ENCODE data around the gene ARHGAP10.

Gene ARHGAP10

DNA sequence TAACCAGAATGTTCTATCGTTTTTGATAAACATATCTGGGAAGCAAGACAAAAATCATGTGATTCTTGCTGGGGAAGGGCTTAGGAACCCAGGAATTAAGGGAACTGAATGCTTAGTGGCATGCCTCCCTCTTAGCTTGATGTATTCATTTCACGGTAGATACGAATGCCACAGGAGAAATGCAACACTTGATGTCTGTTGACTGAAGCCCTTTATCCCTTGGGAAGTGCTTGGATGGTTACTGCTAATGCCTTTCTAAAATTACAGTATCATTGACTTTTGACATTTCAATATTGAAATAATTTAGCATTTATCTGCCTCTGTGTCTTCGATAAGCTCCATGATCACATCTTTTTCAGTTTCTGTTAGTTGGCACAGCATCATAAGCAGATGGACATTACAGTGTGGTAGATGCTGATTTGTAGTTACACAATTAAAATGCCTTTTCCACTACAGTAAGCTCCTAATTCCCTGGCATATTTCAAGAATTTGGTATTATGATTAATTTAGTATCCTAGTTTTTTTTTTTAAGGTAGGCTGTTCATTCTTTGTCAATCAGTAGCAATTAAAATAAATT is 226.7 kb downstream of the ARHGAP10 start:
- TF ChIP-seq, protein P1, sequence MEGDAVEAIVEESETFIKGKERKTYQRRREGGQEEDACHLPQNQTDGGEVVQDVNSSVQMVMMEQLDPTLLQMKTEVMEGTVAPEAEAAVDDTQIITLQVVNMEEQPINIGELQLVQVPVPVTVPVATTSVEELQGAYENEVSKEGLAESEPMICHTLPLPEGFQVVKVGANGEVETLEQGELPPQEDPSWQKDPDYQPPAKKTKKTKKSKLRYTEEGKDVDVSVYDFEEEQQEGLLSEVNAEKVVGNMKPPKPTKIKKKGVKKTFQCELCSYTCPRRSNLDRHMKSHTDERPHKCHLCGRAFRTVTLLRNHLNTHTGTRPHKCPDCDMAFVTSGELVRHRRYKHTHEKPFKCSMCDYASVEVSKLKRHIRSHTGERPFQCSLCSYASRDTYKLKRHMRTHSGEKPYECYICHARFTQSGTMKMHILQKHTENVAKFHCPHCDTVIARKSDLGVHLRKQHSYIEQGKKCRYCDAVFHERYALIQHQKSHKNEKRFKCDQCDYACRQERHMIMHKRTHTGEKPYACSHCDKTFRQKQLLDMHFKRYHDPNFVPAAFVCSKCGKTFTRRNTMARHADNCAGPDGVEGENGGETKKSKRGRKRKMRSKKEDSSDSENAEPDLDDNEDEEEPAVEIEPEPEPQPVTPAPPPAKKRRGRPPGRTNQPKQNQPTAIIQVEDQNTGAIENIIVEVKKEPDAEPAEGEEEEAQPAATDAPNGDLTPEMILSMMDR (IDR thresholded peaks at IDR 0.05; ENCODE audit: low read depth, low read length, missing control alignments) = no peak
- no peak for DNase-seq (ENCODE audit: extremely low read depth, low read depth)
- H3K4me3 ChIP-seq (replicated peaks; ENCODE audit: low read depth, low read length) = no peak overlapping the region

DNA sequence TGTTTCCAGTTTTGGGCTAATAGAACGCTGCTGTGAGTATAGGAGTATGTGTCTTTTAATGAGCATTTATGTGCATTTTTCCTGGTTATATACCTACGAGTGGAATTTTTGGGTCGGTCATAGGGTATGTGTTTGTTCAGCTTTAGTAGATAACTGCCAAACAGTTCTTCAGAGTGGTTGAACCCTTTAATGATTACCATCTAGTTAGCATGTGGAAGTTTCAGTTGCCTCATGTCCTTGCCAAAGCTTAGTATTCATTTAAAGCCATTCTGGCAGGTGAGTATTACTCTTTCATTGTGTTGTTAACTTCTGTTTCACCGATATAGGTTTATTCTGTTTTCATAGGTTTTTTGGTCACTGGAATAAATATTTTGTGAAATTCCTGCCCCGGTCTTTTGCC is 229.1 kb downstream of the ARHGAP10 start:
- TF ChIP-seq, protein P1 (IDR thresholded peaks at IDR 0.05; ENCODE audit: low read depth, low read length, missing control alignments) = no peak
- no peak for DNase-seq (ENCODE audit: extremely low read depth, low read depth)
- no peak overlapping the region for H3K4me3 ChIP-seq (replicated peaks; ENCODE audit: low read depth, low read length)

DNA sequence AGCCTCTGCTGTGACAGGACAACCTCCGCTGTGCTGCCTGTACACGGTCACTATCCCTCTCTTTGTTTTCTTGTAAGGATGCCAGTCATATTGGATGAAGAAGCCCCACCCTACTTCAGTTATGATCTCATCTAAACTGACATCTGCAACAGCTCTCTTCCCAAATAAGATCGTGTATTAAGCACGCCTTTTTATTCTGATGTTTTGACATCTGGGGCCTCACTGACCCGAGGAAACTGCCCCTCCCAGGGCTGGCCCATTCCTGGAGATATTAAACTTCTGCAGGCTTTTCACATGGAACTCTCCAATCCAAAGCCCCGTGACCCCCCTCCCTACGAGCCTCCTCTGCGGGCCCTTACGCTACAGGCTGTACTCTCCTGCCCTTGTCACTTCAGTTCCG is 232.0 kb downstream of the ARHGAP10 start:
- no peak for DNase-seq (ENCODE audit: extremely low read depth, low read depth)
- TF ChIP-seq, protein P1 (IDR thresholded peaks at IDR 0.05; ENCODE audit: low read depth, low read length, missing control alignments) = no peak
- no peak overlapping the region for H3K4me3 ChIP-seq (replicated peaks; ENCODE audit: low read depth, low read length)

DNA sequence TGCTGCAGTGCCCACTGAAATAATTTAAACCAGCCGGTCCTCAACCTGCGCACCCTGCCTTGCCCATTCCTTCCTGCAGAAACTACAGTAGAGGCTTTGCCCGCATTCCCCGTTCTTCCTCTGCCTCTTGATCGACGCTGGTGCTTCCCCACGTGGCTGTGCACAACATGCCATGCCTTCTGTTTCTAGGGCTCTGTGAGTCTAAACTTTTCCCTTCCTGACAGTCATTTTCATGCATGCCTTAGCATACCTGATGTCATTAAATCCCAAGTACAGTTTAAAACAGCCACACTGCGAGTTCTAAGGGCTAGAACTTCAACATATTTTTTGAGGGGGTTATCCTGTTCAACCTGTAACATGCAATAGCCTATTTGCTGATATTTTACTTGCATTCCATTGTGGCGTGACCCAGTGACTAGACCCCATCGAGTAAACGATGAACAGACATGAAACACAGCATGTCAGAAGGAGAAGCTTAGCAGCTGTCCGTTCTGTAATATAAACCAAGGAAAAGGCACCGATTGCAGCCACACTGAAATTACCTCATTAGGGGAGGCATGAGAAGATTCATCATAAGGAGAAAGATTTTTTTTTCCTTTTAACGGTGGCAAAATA is 232.5 kb downstream of the ARHGAP10 start:
- H3K4me3 ChIP-seq (replicated peaks; ENCODE audit: low read depth, low read length) = no peak overlapping the region
- TF ChIP-seq, protein P1 (IDR thresholded peaks at IDR 0.05; ENCODE audit: low read depth, low read length, missing control alignments) = no peak
- no peak for DNase-seq (ENCODE audit: extremely low read depth, low read depth)

DNA sequence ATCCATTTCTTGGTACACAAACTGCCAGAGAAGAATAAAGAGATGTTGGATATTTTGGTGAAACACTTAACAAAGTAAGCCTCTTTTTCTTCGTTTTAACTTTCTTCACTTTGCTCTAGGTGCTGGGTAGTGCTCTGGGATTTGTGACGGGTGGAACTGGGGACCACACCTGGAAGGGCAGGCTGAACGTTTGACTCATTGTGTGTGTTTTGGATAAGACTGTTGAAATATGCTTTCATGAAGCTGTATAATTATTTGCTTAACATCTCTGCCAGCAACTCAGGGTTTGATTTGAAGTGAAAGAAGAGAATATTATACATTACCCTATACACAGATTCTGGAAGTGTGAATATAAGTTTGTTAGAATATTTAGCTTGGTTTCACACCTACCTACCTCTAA is 233.2 kb downstream of the ARHGAP10 start:
- no peak overlapping the region for H3K4me3 ChIP-seq (replicated peaks; ENCODE audit: low read depth, low read length)
- TF ChIP-seq, protein P1 (IDR thresholded peaks at IDR 0.05; ENCODE audit: low read depth, low read length, missing control alignments) = no peak
- DNase-seq (ENCODE audit: extremely low read depth, low read depth) = no peak

DNA sequence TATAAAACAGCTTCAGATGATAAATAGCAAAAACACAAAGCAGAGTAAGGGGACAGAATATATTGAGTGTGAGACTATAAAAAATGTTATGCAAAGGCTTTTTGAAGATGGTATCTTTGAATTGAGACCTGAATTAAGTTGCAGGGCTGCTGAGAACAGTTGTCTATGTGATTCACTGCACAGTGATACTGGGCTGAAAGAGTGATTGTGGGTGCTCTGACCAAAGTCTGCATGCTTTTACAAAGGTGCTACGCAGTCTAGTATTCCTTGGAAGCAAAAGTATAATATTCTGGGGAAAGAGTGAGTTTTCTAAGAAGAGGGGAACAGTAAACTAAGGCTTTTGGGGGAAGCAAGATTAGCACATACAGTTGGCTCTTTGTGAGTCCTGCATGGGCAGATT is 234.0 kb downstream of the ARHGAP10 start:
- no peak overlapping the region for H3K4me3 ChIP-seq (replicated peaks; ENCODE audit: low read depth, low read length)
- TF ChIP-seq, protein P1 (IDR thresholded peaks at IDR 0.05; ENCODE audit: low read depth, low read length, missing control alignments) = no peak
- no peak for DNase-seq (ENCODE audit: extremely low read depth, low read depth)

DNA sequence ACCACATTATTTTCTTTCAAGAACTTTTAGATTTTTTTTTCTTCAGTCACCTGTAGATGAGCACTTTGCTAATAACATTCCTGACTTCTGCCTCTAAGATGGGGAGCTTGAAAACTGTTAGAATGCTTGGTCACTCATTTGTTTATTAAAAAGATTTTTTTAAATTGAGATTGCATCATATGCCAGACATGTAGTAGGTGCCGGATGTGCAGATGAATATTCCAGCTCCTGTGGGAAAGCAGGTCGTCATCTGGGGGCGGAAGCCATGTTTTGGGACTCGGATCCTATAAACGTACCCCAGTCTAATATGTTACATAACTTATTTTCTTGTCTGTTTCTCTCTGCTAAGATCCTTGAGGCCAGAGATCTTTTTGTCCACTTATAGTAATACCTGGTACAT is 236.8 kb downstream of the ARHGAP10 start:
- H3K4me3 ChIP-seq (replicated peaks; ENCODE audit: low read depth, low read length) = no peak overlapping the region
- TF ChIP-seq, protein P1 (IDR thresholded peaks at IDR 0.05; ENCODE audit: low read depth, low read length, missing control alignments) = no peak
- DNase-seq (ENCODE audit: extremely low read depth, low read depth) = no peak
